ENCODE measurements around the gene HOXD12. TPM values are rescaled to one million over a fixed set of nuclear protein-coding genes. Genes with fewer than 3 reads are reported as not detected.
A peak's percentile ranks its signal among the peaks of the same experiment; 100 is the strongest.

Gene HOXD12
- total and polyA plus RNA-seq, 9 donors, result not detected

- Histone ChIP-seq H3K27me3 (peaks cover 6% of the 10 kb centered on the region), H3K27ac (no peak overlapping the region), H3K4me3 (peak overlapping the region; percentile 33), H3K4me1 (ENCODE audit: insufficient read depth) (no peaks in the 10 kb centered on the region), H3K9me3 (no peaks in the 10 kb centered on the region), H3K36me3 (no peaks in the 10 kb centered on the region)
- DNase-seq, result no peak
- no peak for TF ChIP-seq EP300 (IDR thresholded peaks at IDR 0.05)
- TF ChIP-seq POLR2A (IDR thresholded peaks at IDR 0.05), result no peak
- no peak for TF ChIP-seq CTCF (IDR thresholded peaks at IDR 0.05)
- 57 to 86% (median 83%) methylated on average over 26 of the region's 26 CpGs for WGBS, 3 donors
- intact Hi-C loops (cut with DNase I), result no loop called here
Observed at GRCh38 chr2:176114120-176114929, 14.7 kb downstream of the HOXD12 start.

GRCh38 chr2:176114930-176115625 lies 15.5 kb downstream of the HOXD12 start:
- peaks cover 6% of the 10 kb centered on the region for H3K27me3 ChIP-seq
- DNase-seq, result peak in 1 of 5 donors; percentile 9
- intact Hi-C loops (cut with DNase I), result loop anchor here in 1 of 4 donors (5.0 kb wide), 1 partner anchor 1032 kb away; no protein-coding TSS in a partner anchor
- peak overlapping the region; percentile 33 for H3K4me3 ChIP-seq
- no peaks in the 10 kb centered on the region for H3K9me3 ChIP-seq
- H3K4me1 ChIP-seq (ENCODE audit: insufficient read depth), result no peaks in the 10 kb centered on the region
- TF ChIP-seq CTCF (IDR thresholded peaks at IDR 0.05) (no peak), EP300 (IDR thresholded peaks at IDR 0.05) (no peak), POLR2A (IDR thresholded peaks at IDR 0.05) (no peak)
- WGBS, 3 donors, result 61 to 95% (median 88%) methylated on average over 16 of the region's 16 CpGs
- H3K36me3 ChIP-seq, result no peaks in the 10 kb centered on the region
- H3K27ac ChIP-seq, result no peak overlapping the region

GRCh38 chr2:176115883-176116813 lies 16.6 kb downstream of the HOXD12 start, which contains the start of gene HOXD10:
HOXD10 (plus strand) TSS chr2:176116778; CDS start chr2:176116834, 56 bp downstream.
- DNase-seq, result peak; percentile 50 to 80 (median 65)
- no peak within 1 kb of the TSS for H3K27ac ChIP-seq
- 5 to 19% (median 16%) methylated on average over 57 to 66 of the region's 66 CpGs for WGBS, 3 donors

More at GRCh38 chr2:176115883-176116813, 16.6 kb downstream of the HOXD12 start, which contains the start of gene HOXD10:
- intact Hi-C loops (cut with DNase I), result loop anchor here in 1 of 4 donors (5.0 kb wide), 1 partner anchor 1031 kb away; no protein-coding TSS in a partner anchor
- Histone ChIP-seq H3K27me3 (peaks cover 6% of the 10 kb centered on the region), H3K4me1 (ENCODE audit: insufficient read depth) (no peaks in the 10 kb centered on the region), H3K9me3 (no peaks in the 10 kb centered on the region), H3K4me3 (peak within 1 kb of the TSS; percentile 43), H3K36me3 (no peaks in the 10 kb centered on the region)
- peak in 2 of 3 donors; percentile 38 to 39 for TF ChIP-seq CTCF (IDR thresholded peaks at IDR 0.05)
- TF ChIP-seq EP300 (IDR thresholded peaks at IDR 0.05), result no peak
- TF ChIP-seq POLR2A (IDR thresholded peaks at IDR 0.05), result no peak

Measured in ovary (tissue), 9 donors.